ENCODE measurements around the gene NT5DC2.

Gene NT5DC2

DNA sequence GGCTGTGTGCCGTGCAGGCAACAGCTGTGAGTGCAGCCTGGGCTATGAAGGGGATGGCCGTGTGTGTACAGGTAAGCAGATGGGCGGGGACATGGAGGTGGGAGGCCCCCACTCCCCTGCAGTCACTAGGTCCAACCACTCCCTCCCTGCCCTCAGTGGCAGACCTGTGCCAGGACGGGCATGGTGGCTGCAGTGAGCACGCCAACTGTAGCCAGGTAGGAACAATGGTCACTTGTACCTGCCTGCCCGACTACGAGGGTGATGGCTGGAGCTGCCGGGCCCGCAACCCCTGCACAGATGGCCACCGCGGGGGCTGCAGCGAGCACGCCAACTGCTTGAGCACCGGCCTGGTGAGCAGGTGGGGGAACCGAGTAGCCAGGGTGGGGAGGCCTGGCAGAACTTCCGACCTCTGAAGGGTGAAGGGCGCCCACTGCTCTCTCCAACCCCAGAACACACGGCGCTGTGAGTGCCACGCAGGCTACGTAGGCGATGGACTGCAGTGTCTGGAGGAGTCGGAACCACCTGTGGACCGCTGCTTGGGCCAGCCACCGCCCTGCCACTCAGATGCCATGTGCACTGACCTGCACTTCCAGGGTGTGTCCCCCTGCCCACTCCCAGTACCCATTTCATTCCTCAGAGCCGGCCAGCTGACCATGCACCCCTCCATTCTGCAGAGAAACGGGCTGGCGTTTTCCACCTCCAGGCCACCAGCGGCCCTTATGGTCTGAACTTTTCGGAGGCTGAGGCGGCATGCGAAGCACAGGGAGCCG lies 11.6 kb downstream of the NT5DC2 start:
- no peak for ATAC-seq
- TF ChIP-seq ARNTL (CRISPR knock-in tag; IDR thresholded peaks at IDR 0.05; ENCODE audit: borderline replicate concordance, low read depth) (no peak), ESRRG (CRISPR knock-in tag; IDR thresholded peaks at IDR 0.05) (no peak), PPARA (CRISPR knock-in tag; IDR thresholded peaks at IDR 0.05; ENCODE audit: borderline replicate concordance) (no peak), SNAI2 (CRISPR knock-in tag; IDR thresholded peaks at IDR 0.05) (no peak), CSDC2 (CRISPR knock-in tag; IDR thresholded peaks at IDR 0.05) (no peak)
- TF ChIP-seq, protein P1, sequence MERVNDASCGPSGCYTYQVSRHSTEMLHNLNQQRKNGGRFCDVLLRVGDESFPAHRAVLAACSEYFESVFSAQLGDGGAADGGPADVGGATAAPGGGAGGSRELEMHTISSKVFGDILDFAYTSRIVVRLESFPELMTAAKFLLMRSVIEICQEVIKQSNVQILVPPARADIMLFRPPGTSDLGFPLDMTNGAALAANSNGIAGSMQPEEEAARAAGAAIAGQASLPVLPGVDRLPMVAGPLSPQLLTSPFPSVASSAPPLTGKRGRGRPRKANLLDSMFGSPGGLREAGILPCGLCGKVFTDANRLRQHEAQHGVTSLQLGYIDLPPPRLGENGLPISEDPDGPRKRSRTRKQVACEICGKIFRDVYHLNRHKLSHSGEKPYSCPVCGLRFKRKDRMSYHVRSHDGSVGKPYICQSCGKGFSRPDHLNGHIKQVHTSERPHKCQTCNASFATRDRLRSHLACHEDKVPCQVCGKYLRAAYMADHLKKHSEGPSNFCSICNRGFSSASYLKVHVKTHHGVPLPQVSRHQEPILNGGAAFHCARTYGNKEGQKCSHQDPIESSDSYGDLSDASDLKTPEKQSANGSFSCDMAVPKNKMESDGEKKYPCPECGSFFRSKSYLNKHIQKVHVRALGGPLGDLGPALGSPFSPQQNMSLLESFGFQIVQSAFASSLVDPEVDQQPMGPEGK (CRISPR knock-in tag; IDR thresholded peaks at IDR 0.05; ENCODE audit: borderline replicate concordance) = no peak

DNA sequence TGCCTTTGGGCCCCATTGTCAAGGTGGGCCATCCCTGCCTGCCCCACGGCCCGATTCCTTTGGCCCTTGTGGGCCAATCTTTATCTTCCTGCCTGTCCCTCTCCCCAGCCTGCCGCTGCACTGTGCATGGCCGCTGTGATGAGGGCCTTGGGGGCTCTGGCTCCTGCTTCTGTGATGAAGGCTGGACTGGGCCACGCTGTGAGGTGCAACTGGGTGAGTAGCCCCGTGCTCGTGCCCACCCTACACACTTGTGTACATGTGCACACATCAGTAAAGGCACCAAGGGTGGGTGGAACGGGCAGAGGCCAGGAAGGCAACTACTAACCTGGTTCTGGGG lies 12.2 kb downstream of the NT5DC2 start:
- no peak for ATAC-seq
- TF ChIP-seq TCF4 (CRISPR knock-in tag; IDR thresholded peaks at IDR 0.05; ENCODE audit: borderline replicate concordance) = no peak
- TF ChIP-seq, protein P1 (CRISPR knock-in tag; IDR thresholded peaks at IDR 0.05; ENCODE audit: borderline replicate concordance) = no peak
- TF ChIP-seq ZC3H10 (CRISPR knock-in tag; IDR thresholded peaks at IDR 0.05) = no peak
- TF ChIP-seq, protein P2, sequence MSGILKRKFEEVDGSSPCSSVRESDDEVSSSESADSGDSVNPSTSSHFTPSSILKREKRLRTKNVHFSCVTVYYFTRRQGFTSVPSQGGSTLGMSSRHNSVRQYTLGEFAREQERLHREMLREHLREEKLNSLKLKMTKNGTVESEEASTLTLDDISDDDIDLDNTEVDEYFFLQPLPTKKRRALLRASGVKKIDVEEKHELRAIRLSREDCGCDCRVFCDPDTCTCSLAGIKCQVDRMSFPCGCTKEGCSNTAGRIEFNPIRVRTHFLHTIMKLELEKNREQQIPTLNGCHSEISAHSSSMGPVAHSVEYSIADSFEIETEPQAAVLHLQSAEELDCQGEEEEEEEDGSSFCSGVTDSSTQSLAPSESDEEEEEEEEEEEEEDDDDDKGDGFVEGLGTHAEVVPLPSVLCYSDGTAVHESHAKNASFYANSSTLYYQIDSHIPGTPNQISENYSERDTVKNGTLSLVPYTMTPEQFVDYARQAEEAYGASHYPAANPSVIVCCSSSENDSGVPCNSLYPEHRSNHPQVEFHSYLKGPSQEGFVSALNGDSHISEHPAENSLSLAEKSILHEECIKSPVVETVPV (CRISPR knock-in tag; IDR thresholded peaks at IDR 0.05) = no peak
- no peak for TF ChIP-seq OSR1 (CRISPR knock-in tag; IDR thresholded peaks at IDR 0.05)
- no peak for TF ChIP-seq ZFP3 (CRISPR knock-in tag; IDR thresholded peaks at IDR 0.05)
- TF ChIP-seq, protein P3, sequence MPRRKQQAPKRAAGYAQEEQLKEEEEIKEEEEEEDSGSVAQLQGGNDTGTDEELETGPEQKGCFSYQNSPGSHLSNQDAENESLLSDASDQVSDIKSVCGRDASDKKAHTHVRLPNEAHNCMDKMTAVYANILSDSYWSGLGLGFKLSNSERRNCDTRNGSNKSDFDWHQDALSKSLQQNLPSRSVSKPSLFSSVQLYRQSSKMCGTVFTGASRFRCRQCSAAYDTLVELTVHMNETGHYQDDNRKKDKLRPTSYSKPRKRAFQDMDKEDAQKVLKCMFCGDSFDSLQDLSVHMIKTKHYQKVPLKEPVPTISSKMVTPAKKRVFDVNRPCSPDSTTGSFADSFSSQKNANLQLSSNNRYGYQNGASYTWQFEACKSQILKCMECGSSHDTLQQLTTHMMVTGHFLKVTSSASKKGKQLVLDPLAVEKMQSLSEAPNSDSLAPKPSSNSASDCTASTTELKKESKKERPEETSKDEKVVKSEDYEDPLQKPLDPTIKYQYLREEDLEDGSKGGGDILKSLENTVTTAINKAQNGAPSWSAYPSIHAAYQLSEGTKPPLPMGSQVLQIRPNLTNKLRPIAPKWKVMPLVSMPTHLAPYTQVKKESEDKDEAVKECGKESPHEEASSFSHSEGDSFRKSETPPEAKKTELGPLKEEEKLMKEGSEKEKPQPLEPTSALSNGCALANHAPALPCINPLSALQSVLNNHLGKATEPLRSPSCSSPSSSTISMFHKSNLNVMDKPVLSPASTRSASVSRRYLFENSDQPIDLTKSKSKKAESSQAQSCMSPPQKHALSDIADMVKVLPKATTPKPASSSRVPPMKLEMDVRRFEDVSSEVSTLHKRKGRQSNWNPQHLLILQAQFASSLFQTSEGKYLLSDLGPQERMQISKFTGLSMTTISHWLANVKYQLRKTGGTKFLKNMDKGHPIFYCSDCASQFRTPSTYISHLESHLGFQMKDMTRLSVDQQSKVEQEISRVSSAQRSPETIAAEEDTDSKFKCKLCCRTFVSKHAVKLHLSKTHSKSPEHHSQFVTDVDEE (CRISPR knock-in tag; IDR thresholded peaks at IDR 0.05) = no peak
- TF ChIP-seq ARNTL (CRISPR knock-in tag; IDR thresholded peaks at IDR 0.05; ENCODE audit: borderline replicate concordance, low read depth) = no peak
- TF ChIP-seq CSDC2 (CRISPR knock-in tag; IDR thresholded peaks at IDR 0.05) = no peak
- no peak for TF ChIP-seq ZNF565 (CRISPR knock-in tag; conservative IDR thresholded peaks at IDR 0.05; ENCODE audit: low read depth)
- no peak for TF ChIP-seq ESRRG (CRISPR knock-in tag; IDR thresholded peaks at IDR 0.05)
- TF ChIP-seq ZNF8 (CRISPR knock-in tag; IDR thresholded peaks at IDR 0.05) = no peak
- no peak for TF ChIP-seq GLIS3 (CRISPR knock-in tag; IDR thresholded peaks at IDR 0.05)
- no peak for TF ChIP-seq PPARA (CRISPR knock-in tag; IDR thresholded peaks at IDR 0.05; ENCODE audit: borderline replicate concordance)
- TF ChIP-seq, protein P4, sequence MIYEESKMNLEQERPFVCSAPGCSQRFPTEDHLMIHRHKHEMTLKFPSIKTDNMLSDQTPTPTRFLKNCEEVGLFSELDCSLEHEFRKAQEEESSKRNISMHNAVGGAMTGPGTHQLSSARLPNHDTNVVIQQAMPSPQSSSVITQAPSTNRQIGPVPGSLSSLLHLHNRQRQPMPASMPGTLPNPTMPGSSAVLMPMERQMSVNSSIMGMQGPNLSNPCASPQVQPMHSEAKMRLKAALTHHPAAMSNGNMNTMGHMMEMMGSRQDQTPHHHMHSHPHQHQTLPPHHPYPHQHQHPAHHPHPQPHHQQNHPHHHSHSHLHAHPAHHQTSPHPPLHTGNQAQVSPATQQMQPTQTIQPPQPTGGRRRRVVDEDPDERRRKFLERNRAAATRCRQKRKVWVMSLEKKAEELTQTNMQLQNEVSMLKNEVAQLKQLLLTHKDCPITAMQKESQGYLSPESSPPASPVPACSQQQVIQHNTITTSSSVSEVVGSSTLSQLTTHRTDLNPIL (CRISPR knock-in tag; IDR thresholded peaks at IDR 0.05; ENCODE audit: low read depth) = no peak

DNA sequence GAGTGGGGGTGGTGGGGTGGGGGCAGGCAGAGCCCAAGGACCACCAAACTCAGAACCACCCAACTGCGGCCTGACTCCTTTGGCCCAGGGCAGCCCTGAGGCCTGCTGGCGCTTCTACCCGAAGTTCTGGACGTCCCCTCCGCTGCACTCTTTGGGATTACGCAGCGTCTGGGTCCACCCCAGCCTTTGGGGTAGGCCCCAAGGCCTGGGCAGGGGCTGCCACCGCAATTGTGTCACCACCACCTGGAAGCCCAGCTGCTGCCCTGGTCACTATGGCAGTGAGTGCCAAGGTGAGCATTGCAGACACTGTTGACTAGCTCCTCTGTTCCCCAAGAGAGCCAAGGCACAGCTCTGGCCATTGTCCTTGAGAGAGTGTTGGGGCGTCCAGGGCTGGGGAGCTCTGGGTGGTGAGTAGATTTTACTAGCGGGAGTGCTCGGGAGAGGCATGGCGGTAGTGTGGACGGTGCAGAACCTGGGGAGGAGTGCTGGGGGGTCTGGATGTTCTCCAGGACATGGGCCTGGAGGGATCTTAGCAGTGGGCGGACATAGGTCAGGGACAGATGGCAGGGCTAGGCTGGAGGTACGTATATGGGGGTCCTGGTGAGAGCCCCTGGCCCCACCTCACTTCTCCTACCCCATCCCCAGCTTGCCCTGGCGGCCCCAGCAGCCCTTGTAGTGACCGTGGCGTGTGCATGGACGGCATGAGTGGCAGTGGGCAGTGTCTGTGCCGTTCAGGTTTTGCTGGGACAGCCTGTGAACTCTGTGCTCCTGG lies 12.8 kb downstream of the NT5DC2 start:
- TF ChIP-seq ZNF70 (CRISPR knock-in tag; IDR thresholded peaks at IDR 0.05) (no peak), BACH2 (CRISPR knock-in tag; IDR thresholded peaks at IDR 0.05; ENCODE audit: borderline replicate concordance) (no peak), ESRRG (CRISPR knock-in tag; IDR thresholded peaks at IDR 0.05) (no peak), ZFP30 (CRISPR knock-in tag; IDR thresholded peaks at IDR 0.05) (no peak), ZC3H10 (CRISPR knock-in tag; IDR thresholded peaks at IDR 0.05) (no peak), ZNF8 (CRISPR knock-in tag; IDR thresholded peaks at IDR 0.05) (no peak), RARB (CRISPR knock-in tag; IDR thresholded peaks at IDR 0.05) (no peak), ARNTL (CRISPR knock-in tag; IDR thresholded peaks at IDR 0.05; ENCODE audit: borderline replicate concordance, low read depth) (no peak)
- no peak for ATAC-seq

Data from SK-N-SH treated with all-trans-retinoic acid at 6 μM for 48 hours (cell line).